Glutamatergic neuron (in vitro differentiated cells): ENCODE results near the gene MYRIP. TPM values are rescaled to one million over a fixed set of nuclear protein-coding genes. Genes with fewer than 3 reads are reported as not detected.

ENCODE experiments used
- DNase-seq: peaks from one replicate; pipeline ENCODE4 v3.0.0; 2022
- H3K27ac Mint-ChIP-seq: one replicate; pipeline ENCODE4 v1.8.0; 2020; ENCODE audit warnings: mild to moderate bottlenecking, mixed read lengths, inconsistent platforms; ENCODE audit not compliant: unreplicated experiment
- H3K27me3 Mint-ChIP-seq: one replicate; pipeline ENCODE4 v1.8.0; 2020; ENCODE audit warnings: mild to moderate bottlenecking, moderate library complexity, mixed read lengths, inconsistent platforms; ENCODE audit not compliant: unreplicated experiment
- H3K36me3 Mint-ChIP-seq: one replicate; pipeline ENCODE4 v1.8.0; 2020; ENCODE audit warnings: mild to moderate bottlenecking, mixed read lengths, inconsistent platforms; ENCODE audit not compliant: unreplicated experiment
- H3K4me1 Mint-ChIP-seq: one replicate; pipeline ENCODE4 v1.8.0; 2020; ENCODE audit warnings: mild to moderate bottlenecking, low read depth, mixed read lengths, inconsistent platforms; ENCODE audit not compliant: unreplicated experiment
- H3K4me3 Mint-ChIP-seq: one replicate; pipeline ENCODE4 v1.8.0; 2020; ENCODE audit warnings: mild to moderate bottlenecking, mixed read lengths, inconsistent platforms; ENCODE audit not compliant: unreplicated experiment
- H3K9me3 Mint-ChIP-seq: one replicate; pipeline ENCODE4 v1.8.0; 2020; ENCODE audit warnings: mild to moderate bottlenecking, moderate library complexity, mixed read lengths, inconsistent platforms; ENCODE audit not compliant: unreplicated experiment
- total RNA-seq: library from RNA; stranded (reverse); fragmentation: NEBNext Ultra II Directional; extraction: Animal tissue kit (Norgen Biotek cat#: 25700); gene quantifications from one replicate; pipeline ENCODE4 v1.2.1, GENCODE V29; 2021; ENCODE audit not compliant: unreplicated experiment
- TF ChIP-seq, protein P1 (sequence below): fragments of 200-600 bp; sonication (generic); IDR thresholded peaks from one replicate; pipeline ENCODE4 v1.5.0; 2021; ENCODE audit not compliant: partially characterized antibody, unreplicated experiment

The MYRIP gene
- total RNA-seq, 1 donor from 2014 or later, result 1.8 TPM

DNA sequence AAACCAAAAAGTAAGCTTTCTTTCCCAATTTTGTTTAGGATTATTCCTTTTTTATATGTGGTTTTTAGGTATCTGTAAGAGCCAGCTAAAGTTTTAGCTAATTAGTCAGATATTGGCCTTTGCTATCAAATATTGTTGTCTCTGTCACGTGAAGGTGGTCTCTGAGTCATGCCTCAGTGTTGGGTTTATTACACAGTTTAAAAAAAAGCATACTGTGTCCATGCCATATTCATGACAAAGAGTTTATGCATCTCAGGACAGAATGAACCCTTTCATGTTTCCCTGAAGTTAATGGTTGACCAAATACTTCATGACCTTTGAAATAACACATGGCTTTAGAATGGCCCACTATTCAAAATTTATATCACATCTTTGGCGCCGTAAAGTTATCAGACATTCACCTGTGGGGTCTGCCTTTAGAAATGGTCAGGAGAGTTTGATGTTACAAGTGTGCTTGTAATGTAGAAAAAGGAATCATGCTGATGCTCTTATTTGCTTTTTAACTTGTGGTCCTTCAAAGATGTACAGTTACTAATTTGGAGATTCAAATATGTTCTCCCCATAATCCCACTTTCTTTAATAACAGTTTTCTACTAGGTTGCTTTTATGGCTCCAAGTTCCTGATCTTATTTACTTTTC, 101.5 kb downstream of the MYRIP start:
- Mint-ChIP-seq H3K4me3 (no peak overlapping the region), H3K36me3 (no peaks in the 10 kb centered on the region), H3K27ac (no peak overlapping the region), H3K4me1 (no peaks in the 10 kb centered on the region), H3K9me3 (no peaks in the 10 kb centered on the region), H3K27me3 (peaks cover 3% of the 10 kb centered on the region)
- no peak for DNase-seq
- TF ChIP-seq, protein P1, sequence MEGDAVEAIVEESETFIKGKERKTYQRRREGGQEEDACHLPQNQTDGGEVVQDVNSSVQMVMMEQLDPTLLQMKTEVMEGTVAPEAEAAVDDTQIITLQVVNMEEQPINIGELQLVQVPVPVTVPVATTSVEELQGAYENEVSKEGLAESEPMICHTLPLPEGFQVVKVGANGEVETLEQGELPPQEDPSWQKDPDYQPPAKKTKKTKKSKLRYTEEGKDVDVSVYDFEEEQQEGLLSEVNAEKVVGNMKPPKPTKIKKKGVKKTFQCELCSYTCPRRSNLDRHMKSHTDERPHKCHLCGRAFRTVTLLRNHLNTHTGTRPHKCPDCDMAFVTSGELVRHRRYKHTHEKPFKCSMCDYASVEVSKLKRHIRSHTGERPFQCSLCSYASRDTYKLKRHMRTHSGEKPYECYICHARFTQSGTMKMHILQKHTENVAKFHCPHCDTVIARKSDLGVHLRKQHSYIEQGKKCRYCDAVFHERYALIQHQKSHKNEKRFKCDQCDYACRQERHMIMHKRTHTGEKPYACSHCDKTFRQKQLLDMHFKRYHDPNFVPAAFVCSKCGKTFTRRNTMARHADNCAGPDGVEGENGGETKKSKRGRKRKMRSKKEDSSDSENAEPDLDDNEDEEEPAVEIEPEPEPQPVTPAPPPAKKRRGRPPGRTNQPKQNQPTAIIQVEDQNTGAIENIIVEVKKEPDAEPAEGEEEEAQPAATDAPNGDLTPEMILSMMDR, result no peak

GRCh38 chr3:39911465-39912309, 102.3 kb downstream of the MYRIP start:
- no peaks in the 10 kb centered on the region for H3K4me1 Mint-ChIP-seq
- no peaks in the 10 kb centered on the region for H3K36me3 Mint-ChIP-seq
- no peak overlapping the region for H3K4me3 Mint-ChIP-seq
- H3K27me3 Mint-ChIP-seq, result peaks cover 3% of the 10 kb centered on the region
- TF ChIP-seq, protein P1, result no peak
- H3K9me3 Mint-ChIP-seq, result no peaks in the 10 kb centered on the region
- no peak for DNase-seq
- H3K27ac Mint-ChIP-seq, result no peak overlapping the region

DNA sequence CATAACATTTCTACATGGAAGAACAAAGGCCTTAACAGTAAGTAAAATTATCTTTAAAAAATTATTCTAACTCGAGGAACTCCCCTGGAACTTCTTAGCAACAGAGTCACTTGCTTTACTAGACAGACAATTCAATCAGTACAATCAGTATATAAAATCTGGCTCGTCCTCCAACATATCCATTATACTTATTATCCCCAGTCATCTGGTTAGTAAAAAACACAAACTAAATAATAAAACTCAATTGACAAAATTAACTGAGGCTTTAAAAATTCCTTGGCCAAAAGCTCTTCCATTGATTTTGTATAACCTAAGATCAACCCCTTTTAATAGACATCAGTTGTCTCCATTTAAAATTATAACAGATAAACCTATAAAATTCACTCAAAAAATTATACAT, 105.6 kb downstream of the MYRIP start:
- no peak overlapping the region for H3K4me3 Mint-ChIP-seq
- TF ChIP-seq, protein P1, result no peak

GRCh38 chr3:39917065-39917773, 107.8 kb downstream of the MYRIP start:
- TF ChIP-seq, protein P1, result no peak
- Mint-ChIP-seq H3K4me3 (no peak overlapping the region), H3K9me3 (no peaks in the 10 kb centered on the region), H3K27ac (no peak overlapping the region), H3K4me1 (no peaks in the 10 kb centered on the region), H3K36me3 (no peaks in the 10 kb centered on the region), H3K27me3 (no peaks in the 10 kb centered on the region)
- DNase-seq, result no peak

More for the DNA sequence above, 105.6 kb downstream of the MYRIP start:
- no peak for DNase-seq
- H3K36me3 Mint-ChIP-seq, result no peaks in the 10 kb centered on the region
- H3K9me3 Mint-ChIP-seq, result no peaks in the 10 kb centered on the region
- H3K4me1 Mint-ChIP-seq, result no peaks in the 10 kb centered on the region
- H3K27ac Mint-ChIP-seq, result no peak overlapping the region
- H3K27me3 Mint-ChIP-seq, result no peaks in the 10 kb centered on the region
